ENCODE results near the gene PIP4K2A.

The PIP4K2A gene

DNA sequence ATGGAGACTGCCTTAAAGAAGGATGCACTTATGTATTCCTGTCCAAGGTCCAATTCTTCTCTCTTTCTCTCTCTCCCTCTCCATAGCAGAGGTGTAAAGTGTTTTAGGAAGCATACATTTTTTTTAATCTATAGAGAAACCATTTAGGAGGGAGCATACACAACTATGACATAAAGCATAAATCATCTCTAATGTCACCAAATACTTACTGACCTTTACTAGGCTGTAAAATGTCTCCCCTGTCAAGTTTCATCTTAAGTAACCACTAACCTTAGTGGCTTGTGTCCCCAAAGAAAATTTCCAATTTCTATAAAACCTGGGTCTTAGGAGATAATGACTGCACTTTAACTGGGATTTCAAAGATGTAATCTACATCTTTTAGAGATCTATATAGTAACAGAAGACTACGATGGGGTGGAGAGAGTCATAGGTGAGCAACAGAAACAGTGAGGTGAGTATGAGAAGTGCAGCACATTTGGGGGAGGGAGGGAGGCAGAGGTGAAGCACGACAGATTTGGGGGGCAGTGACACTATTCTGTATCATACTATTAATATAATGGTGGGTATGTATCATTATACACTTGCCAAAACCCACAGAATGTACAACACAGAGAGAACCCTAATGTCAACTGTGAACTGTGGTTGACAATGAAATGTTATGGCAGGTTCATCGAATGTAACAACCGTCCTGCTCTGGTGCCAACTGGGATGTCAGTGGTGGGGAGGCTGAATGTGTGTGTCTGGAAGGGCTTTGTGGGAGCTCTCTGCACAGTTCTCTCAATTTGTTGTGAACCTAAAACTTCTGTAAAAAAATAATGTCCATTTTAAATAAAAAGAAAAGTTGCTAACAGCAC, 79.5 kb downstream of the PIP4K2A start:
- DNase-seq, result no peak

DNA sequence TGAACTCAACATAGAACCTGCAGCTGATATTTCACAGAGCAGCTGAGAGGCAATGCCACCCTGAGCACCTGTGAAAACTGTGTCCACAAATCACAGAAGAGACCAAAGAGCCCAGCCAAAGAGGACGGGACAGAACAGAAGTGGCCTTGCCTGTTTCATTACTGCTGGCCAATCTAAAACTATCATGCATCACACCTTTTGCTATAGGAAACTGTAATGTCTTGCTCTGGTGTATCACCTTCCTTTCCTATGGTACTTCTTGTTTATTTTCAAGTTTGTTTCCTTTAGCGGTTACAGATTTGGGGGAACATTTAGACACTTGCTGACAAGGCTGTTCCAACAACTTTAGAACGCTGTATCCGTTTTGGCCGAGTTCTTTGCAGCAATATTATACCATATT, 80.3 kb downstream of the PIP4K2A start:
- no peak for DNase-seq

GRCh38 chr10:22633528-22633927, 80.8 kb downstream of the PIP4K2A start:
- DNase-seq, result no peak

GRCh38 chr10:22633106-22633505, 81.3 kb downstream of the PIP4K2A start:
- DNase-seq, result no peak

GRCh38 chr10:22631646-22632278, 82.6 kb downstream of the PIP4K2A start:
- DNase-seq, result no peak

GRCh38 chr10:22631185-22631584, 83.2 kb downstream of the PIP4K2A start:
- DNase-seq, result no peak

GRCh38 chr10:22630234-22631174, 83.9 kb downstream of the PIP4K2A start:
- DNase-seq, result no peak

GRCh38 chr10:22629852-22630233, 84.5 kb downstream of the PIP4K2A start:
- DNase-seq, result no peak

DNA sequence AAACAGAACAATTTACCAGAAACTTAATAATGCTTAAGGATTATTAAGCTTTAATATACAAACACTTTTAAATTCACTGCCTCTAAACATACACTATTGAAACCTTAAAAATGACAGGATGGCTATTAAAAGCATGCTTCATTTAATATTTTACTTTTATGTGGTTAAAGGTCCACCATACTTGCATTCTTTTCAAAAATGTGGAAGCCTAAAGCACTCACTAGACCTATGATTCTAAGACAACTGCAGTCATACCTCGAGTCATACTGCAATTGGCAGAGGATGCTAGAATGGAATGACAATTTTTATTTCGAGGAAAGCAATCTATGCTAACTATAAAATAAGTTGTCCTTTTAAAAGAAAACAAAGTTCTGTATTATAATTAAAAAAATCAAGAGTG, 85.3 kb downstream of the PIP4K2A start:
- DNase-seq, result no peak

DNA sequence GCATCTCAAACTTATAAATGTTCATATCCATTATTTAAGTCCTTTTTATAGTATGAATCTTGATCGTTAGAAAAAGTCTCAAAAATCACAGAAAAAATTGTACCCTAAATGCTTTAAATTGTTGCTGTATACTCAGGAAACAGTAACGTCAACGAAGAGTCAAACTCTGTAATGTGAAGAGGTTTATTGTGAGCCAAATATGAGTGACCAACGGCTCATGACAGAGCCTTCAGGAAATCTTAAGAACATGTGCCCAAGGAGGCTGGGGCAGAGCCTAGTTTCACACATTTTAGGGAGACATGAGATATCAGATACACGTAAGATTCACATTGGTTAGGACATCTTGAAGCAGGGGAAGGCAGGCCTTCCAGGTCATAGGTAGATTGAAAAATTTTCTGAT, 86.1 kb downstream of the PIP4K2A start:
- no peak for DNase-seq

- DNase-seq, result no peak
These were observed 87.6 kb downstream of the PIP4K2A start for GRCh38 chr10:22626784-22627183.

DNA sequence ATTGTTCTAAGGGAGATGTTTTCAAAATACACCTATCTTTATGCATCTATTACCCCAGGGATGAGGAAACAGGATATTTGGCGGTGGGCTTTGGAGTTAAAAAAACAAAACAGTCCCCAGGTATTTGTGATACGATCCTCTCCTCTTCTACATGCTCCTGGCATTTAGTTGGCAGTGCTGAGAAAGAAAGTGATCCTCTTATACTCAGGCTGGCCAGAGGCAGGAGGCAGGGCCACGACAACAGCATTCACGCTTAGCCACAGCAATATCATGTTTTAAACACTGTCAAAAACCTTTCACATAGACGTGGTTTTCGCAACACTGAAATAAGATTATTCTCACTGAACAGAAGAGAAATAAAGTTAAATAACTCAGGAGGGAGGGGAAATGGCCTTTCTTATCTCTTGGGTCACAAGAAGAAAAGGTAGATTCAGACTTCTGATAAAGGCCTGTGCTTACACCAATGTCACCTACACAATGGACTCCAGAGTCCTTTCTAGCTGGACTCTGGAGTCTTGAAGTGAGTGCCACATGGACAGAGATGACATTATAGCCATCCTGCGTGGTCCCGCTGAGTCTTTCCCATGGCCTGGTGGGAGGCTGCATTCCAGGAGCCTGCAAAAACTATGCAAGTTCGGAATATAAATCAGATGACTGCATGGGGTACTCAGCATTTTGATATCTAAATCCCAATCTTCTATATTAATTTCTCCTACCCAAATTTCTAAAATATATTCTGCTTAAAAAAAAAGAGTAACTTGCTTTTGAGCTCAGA, 88.7 kb downstream of the PIP4K2A start:
- no peak for DNase-seq

GRCh38 chr10:22624287-22624738, 90.1 kb downstream of the PIP4K2A start:
- no peak for DNase-seq

GRCh38 chr10:22623633-22624253, 90.6 kb downstream of the PIP4K2A start:
- no peak for DNase-seq

DNA sequence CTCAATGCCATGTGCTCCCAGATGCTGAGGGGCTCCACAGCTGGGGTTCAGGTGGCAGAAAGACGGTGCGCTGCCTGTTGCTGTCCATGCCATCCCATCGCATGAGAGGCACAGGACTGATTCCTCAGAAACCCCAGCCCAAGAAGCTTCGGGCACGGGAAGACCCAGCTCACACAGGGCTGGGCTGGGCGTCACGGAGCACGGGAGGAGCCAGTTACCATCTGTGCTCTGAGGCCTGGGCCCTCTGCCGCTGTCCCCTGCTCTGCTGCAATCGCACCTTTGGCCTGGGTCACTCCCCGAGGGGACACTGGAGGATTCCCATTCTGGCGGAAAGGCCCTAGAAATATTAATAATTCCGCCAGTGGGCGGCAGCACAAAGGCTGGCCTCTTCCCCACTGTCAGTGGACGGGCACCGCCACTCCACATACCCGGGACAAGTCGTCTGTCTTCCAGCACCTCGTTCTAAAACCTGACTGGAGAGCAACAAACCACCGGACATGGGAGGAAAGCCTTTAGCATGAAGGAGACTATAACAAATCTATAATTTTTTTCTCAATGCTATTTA, 92.1 kb downstream of the PIP4K2A start:
- DNase-seq, result no peak

DNA sequence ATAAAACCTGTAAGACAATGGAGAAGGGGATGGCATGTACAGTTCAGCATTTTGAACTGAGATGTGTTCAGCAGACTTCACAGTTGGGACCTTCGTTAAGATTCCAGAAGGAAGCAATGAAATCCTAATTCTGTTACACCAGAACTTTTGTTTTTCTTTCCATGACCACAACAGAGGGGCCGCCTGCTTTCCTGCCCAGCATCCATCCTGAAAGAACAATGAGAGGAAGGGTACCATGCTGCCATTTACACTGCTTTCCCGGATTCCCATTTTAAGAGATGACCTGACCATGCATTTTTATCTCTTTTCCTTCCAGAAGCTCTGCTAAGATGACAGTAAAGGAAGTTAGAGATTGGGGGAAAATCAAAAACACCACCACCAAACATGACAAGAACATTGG, 92.7 kb downstream of the PIP4K2A start:
- DNase-seq, result no peak

DNA sequence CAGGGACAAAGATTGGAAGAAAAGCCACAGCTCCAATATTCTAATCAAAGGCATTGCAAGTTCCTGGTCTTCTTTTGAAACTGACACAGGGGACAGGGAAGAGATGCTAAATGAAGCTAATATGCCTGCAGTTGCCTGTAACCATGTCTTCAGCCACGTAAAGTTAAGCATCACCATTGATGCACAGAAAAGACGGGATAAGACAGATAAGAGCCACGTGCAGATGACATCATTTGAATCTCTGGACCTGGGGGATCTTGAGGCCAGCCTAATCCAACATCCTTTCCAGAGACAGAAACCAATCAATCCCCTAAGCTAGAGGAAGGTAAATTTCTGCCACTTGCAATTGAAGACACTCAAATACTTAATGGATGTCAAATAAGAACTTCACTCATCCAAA, 93.4 kb downstream of the PIP4K2A start:
- DNase-seq, result no peak

- no peak for DNase-seq
These were observed 94.1 kb downstream of the PIP4K2A start for GRCh38 chr10:22620140-22620857.

DNA sequence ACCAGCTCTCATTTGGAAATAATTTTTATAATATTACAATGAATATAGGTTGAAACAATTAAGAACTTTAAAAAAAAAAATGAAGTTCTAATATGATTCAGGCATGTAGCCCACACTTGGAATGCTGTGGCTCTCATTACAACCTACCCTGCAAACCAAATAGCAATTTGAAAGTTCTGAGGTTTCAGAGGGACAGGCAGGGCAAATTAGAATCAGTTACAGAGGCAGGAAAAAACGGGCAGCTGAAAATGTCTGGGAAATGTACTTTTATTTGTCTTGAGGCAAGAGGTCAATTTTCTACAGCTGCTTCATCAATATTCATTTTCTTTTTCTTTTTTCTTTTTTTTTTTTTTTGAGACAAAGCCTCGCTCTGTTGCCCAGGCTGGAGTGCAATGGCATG, 95.3 kb downstream of the PIP4K2A start:
- no peak for DNase-seq

- DNase-seq, result no peak
These were observed 96.1 kb downstream of the PIP4K2A start for GRCh38 chr10:22618078-22618785.
